Measurements from ENCODE around the gene MAP3K13. TPM values are rescaled to one million over a fixed set of nuclear protein-coding genes. Genes with fewer than 3 reads are reported as not detected.

MAP3K13 gene
- total and polyA plus RNA-seq, 2 donors (not counting 1 experiment from before 2014, with no cell fraction given) = 15.0 to 28.2 TPM

GRCh38 chr3:185387646-185388045, 24.7 kb downstream of the MAP3K13 start:
- Histone ChIP-seq H3K79me2 (ENCODE audit: control insufficient read depth, insufficient read depth, low read length) (no peaks in the 10 kb centered on the region), H3K27me3 (ENCODE audit: control insufficient read depth, insufficient read depth, low read length) (no peaks in the 10 kb centered on the region), H3K27ac (ENCODE audit: insufficient read depth, low read length) (no peak overlapping the region), H4K20me1 (ENCODE audit: control insufficient read depth, extremely low read depth, insufficient read depth, low read length) (no peaks in the 10 kb centered on the region), H3K9me3 (ENCODE audit: control insufficient read depth, insufficient read depth, low read depth, low read length) (no peaks in the 10 kb centered on the region), H3K36me3 (ENCODE audit: control insufficient read depth, insufficient read depth, low read length) (no peaks in the 10 kb centered on the region), H3K4me2 (ENCODE audit: extremely low read depth, insufficient read depth, low read length) (no peak overlapping the region), H3K4me3 (replicated peaks in 1 of 4; ENCODE audit: control extremely low read depth in 1 of 4, insufficient read depth in 1 of 4, low read depth in 3 of 4, low read length in 4 of 4) (no peak overlapping the region), H2AFZ (ENCODE audit: low read length) (no peak overlapping the region), H3K4me1 (ENCODE audit: control insufficient read depth, extremely low read depth, insufficient read depth, low read length) (no peaks in the 10 kb centered on the region), H3K9ac (ENCODE audit: insufficient read depth, low read length) (no peak overlapping the region)
- TF ChIP-seq EZH2 (IDR thresholded peaks at IDR 0.05; ENCODE audit: low read length, missing control alignments) (no peak), CTCF (conservative IDR thresholded peaks at IDR 0.05 in 1 of 2, IDR thresholded peaks at IDR 0.05 in 1 of 2; ENCODE audit: low read depth in 1 of 2, low read length in 2 of 2) (no peak)
- no peak for DNase-seq (ENCODE audit: low read depth in 2 of 2)

- Histone ChIP-seq H2AFZ (ENCODE audit: low read length) (no peak overlapping the region), H3K27me3 (ENCODE audit: control insufficient read depth, insufficient read depth, low read length) (no peaks in the 10 kb centered on the region)
These were observed 30.1 kb downstream of the MAP3K13 start for GRCh38 chr3:185393055-185393454.

GRCh38 chr3:185397676-185398075, 34.7 kb downstream of the MAP3K13 start:
- no peak overlapping the region for H2AFZ ChIP-seq (ENCODE audit: low read length)
- H3K4me2 ChIP-seq (ENCODE audit: extremely low read depth, insufficient read depth, low read length) = no peak overlapping the region
- no peaks in the 10 kb centered on the region for H3K79me2 ChIP-seq (ENCODE audit: control insufficient read depth, insufficient read depth, low read length)
- no peak for DNase-seq (ENCODE audit: low read depth in 2 of 2)
- peaks cover 6% of the 10 kb centered on the region for H3K4me1 ChIP-seq (ENCODE audit: control insufficient read depth, extremely low read depth, insufficient read depth, low read length)
- H3K27ac ChIP-seq (ENCODE audit: insufficient read depth, low read length) = no peak overlapping the region
- H3K36me3 ChIP-seq (ENCODE audit: control insufficient read depth, insufficient read depth, low read length) = no peaks in the 10 kb centered on the region
- no peaks in the 10 kb centered on the region for H4K20me1 ChIP-seq (ENCODE audit: control insufficient read depth, extremely low read depth, insufficient read depth, low read length)
- H3K9ac ChIP-seq (ENCODE audit: insufficient read depth, low read length) = no peak overlapping the region
- H3K27me3 ChIP-seq (ENCODE audit: control insufficient read depth, insufficient read depth, low read length) = no peaks in the 10 kb centered on the region
- no peaks in the 10 kb centered on the region for H3K9me3 ChIP-seq (ENCODE audit: control insufficient read depth, insufficient read depth, low read depth, low read length)
- H3K4me3 ChIP-seq (replicated peaks in 1 of 4; ENCODE audit: control extremely low read depth in 1 of 4, insufficient read depth in 1 of 4, low read depth in 3 of 4, low read length in 4 of 4) = no peak overlapping the region
- TF ChIP-seq CTCF (conservative IDR thresholded peaks at IDR 0.05 in 1 of 2, IDR thresholded peaks at IDR 0.05 in 1 of 2; ENCODE audit: low read depth in 1 of 2, low read length in 2 of 2) (no peak), EZH2 (IDR thresholded peaks at IDR 0.05; ENCODE audit: low read length, missing control alignments) (no peak)

More at GRCh38 chr3:185393055-185393454, 30.1 kb downstream of the MAP3K13 start:
- no peak for DNase-seq (ENCODE audit: low read depth in 2 of 2)
- Histone ChIP-seq H3K36me3 (ENCODE audit: control insufficient read depth, insufficient read depth, low read length) (no peaks in the 10 kb centered on the region), H3K27ac (ENCODE audit: insufficient read depth, low read length) (no peak overlapping the region), H4K20me1 (ENCODE audit: control insufficient read depth, extremely low read depth, insufficient read depth, low read length) (no peaks in the 10 kb centered on the region), H3K4me3 (replicated peaks in 1 of 4; ENCODE audit: control extremely low read depth in 1 of 4, insufficient read depth in 1 of 4, low read depth in 3 of 4, low read length in 4 of 4) (no peak overlapping the region), H3K9ac (ENCODE audit: insufficient read depth, low read length) (no peak overlapping the region), H3K4me2 (ENCODE audit: extremely low read depth, insufficient read depth, low read length) (no peak overlapping the region), H3K9me3 (ENCODE audit: control insufficient read depth, insufficient read depth, low read depth, low read length) (no peaks in the 10 kb centered on the region), H3K79me2 (ENCODE audit: control insufficient read depth, insufficient read depth, low read length) (no peaks in the 10 kb centered on the region), H3K4me1 (ENCODE audit: control insufficient read depth, extremely low read depth, insufficient read depth, low read length) (no peaks in the 10 kb centered on the region)
- TF ChIP-seq EZH2 (IDR thresholded peaks at IDR 0.05; ENCODE audit: low read length, missing control alignments) = no peak
- no peak for TF ChIP-seq CTCF (conservative IDR thresholded peaks at IDR 0.05 in 1 of 2, IDR thresholded peaks at IDR 0.05 in 1 of 2; ENCODE audit: low read depth in 1 of 2, low read length in 2 of 2)

All from fibroblast of lung (primary cell).